Measurements from ENCODE around the gene TMPRSS2.

GRCh38 chr21:41429305-41429704, 78.7 kb downstream of the TMPRSS2 start:
- TF ChIP-seq CTCF (IDR thresholded peaks at IDR 0.05): no peak
- no peak for TF ChIP-seq POLR2A (IDR thresholded peaks at IDR 0.05)
- TF ChIP-seq EP300 (IDR thresholded peaks at IDR 0.05): no peak
